ENCODE results near the gene GPATCH4. TPM values are rescaled to one million over a fixed set of nuclear protein-coding genes. Genes with fewer than 3 reads are reported as not detected.

Gene GPATCH4
- total RNA-seq, 3 donors from 2014 or later (not counting 1 experiment from before 2014, with no cell fraction given) = 19.3 to 27.3 (median 22.1) TPM

GRCh38 chr1:156547982-156548381 is 53.3 kb downstream of the GPATCH4 start:
- TF ChIP-seq CTCF (IDR thresholded peaks at IDR 0.05) = no peak
- H3K4me1 ChIP-seq (ENCODE audit: control insufficient read depth, insufficient read depth, low read length) = peaks cover 16% of the 10 kb centered on the region
- Mint-ChIP-seq H3K27me3 (ENCODE audit: low read depth in 2 of 2) (no peaks in the 10 kb centered on the region), H3K4me1 (peaks cover 0 to 11% of the 10 kb centered on the region in 2 donors), H3K36me3 (no peaks in the 10 kb centered on the region), H3K4me3 (no peak overlapping the region), H3K27ac (no peak overlapping the region), H3K9me3 (no peaks in the 10 kb centered on the region)
- 97% methylated on average over 9 of the region's 9 CpGs for WGBS (ENCODE audit: insufficient coverage)
- intact Hi-C loops (cut with micrococcal nuclease) = no loop called here
- H3K4me3 ChIP-seq (ENCODE audit: low read length) = no peak overlapping the region
- no peaks in the 10 kb centered on the region for H3K9me3 ChIP-seq (ENCODE audit: control insufficient read depth, insufficient read depth, low read length)
- ATAC-seq = no peak
- no peak for DNase-seq
- no peaks in the 10 kb centered on the region for H3K27me3 ChIP-seq (ENCODE audit: control insufficient read depth, insufficient read depth, low read length)
- no peak overlapping the region for H3K27ac ChIP-seq (ENCODE audit: low read length)
- H3K36me3 ChIP-seq (ENCODE audit: control insufficient read depth, insufficient read depth, low read length) = no peaks in the 10 kb centered on the region

GRCh38 chr1:156547434-156547833 is 53.8 kb downstream of the GPATCH4 start:
- no peak overlapping the region for H3K27ac Mint-ChIP-seq
- Histone ChIP-seq H3K9me3 (ENCODE audit: control insufficient read depth, insufficient read depth, low read length) (no peaks in the 10 kb centered on the region), H3K4me3 (ENCODE audit: low read length) (no peak overlapping the region), H3K27me3 (ENCODE audit: control insufficient read depth, insufficient read depth, low read length) (no peaks in the 10 kb centered on the region), H3K4me1 (ENCODE audit: control insufficient read depth, insufficient read depth, low read length) (peaks cover 13% of the 10 kb centered on the region), H3K36me3 (ENCODE audit: control insufficient read depth, insufficient read depth, low read length) (no peaks in the 10 kb centered on the region), H3K27ac (ENCODE audit: low read length) (no peak overlapping the region)
- no peak overlapping the region for H3K4me3 Mint-ChIP-seq
- no peak for TF ChIP-seq CTCF (IDR thresholded peaks at IDR 0.05)
- intact Hi-C loops (cut with micrococcal nuclease) = no loop called here
- 83% methylated on average over 1 of the region's 4 CpGs for WGBS (ENCODE audit: insufficient coverage)
- H3K4me1 Mint-ChIP-seq = peaks cover 0 to 10% of the 10 kb centered on the region in 2 donors
- ATAC-seq (no peak), DNase-seq (no peak)
- no peaks in the 10 kb centered on the region for H3K36me3 Mint-ChIP-seq
- no peaks in the 10 kb centered on the region for H3K9me3 Mint-ChIP-seq
- no peaks in the 10 kb centered on the region for H3K27me3 Mint-ChIP-seq (ENCODE audit: low read depth in 2 of 2)

DNA sequence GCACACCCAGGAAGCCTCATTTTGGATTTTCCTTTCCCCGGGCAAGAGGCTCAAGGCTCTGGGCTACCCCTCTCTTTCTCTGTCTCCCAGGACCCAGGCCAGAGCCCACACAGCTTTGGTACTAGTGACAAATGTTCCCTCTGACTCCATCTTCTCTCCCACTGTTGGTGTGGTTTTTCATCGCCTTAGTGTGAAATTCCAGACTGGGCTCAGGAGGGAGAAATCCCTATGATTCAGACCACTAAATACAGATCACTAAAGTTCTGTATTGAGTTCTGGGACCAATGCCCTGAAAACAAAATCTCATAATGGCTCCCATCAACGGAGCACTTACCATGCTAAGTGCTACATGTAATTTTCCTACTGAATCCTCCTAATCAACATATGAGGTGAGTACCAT is 55.0 kb downstream of the GPATCH4 start:
- DNase-seq = no peak
- H3K27ac ChIP-seq (ENCODE audit: low read length) = no peak overlapping the region
- H3K36me3 Mint-ChIP-seq = no peaks in the 10 kb centered on the region
- no peak overlapping the region for H3K4me3 Mint-ChIP-seq
- H3K9me3 Mint-ChIP-seq = no peaks in the 10 kb centered on the region
- no peaks in the 10 kb centered on the region for H3K9me3 ChIP-seq (ENCODE audit: control insufficient read depth, insufficient read depth, low read length)
- WGBS (ENCODE audit: insufficient coverage) = 95% methylated on average over 3 of the region's 3 CpGs
- intact Hi-C loops (cut with micrococcal nuclease) = no loop called here
- H3K27ac Mint-ChIP-seq = no peak overlapping the region
- no peaks in the 10 kb centered on the region for H3K27me3 Mint-ChIP-seq (ENCODE audit: low read depth in 2 of 2)
- no peaks in the 10 kb centered on the region for H3K27me3 ChIP-seq (ENCODE audit: control insufficient read depth, insufficient read depth, low read length)
- TF ChIP-seq CTCF (IDR thresholded peaks at IDR 0.05) = no peak
- peaks cover 0 to 10% of the 10 kb centered on the region in 2 donors for H3K4me1 Mint-ChIP-seq
- no peak for ATAC-seq
- no peaks in the 10 kb centered on the region for H3K36me3 ChIP-seq (ENCODE audit: control insufficient read depth, insufficient read depth, low read length)
- no peak overlapping the region for H3K4me3 ChIP-seq (ENCODE audit: low read length)
- peaks cover 3% of the 10 kb centered on the region for H3K4me1 ChIP-seq (ENCODE audit: control insufficient read depth, insufficient read depth, low read length)

DNA sequence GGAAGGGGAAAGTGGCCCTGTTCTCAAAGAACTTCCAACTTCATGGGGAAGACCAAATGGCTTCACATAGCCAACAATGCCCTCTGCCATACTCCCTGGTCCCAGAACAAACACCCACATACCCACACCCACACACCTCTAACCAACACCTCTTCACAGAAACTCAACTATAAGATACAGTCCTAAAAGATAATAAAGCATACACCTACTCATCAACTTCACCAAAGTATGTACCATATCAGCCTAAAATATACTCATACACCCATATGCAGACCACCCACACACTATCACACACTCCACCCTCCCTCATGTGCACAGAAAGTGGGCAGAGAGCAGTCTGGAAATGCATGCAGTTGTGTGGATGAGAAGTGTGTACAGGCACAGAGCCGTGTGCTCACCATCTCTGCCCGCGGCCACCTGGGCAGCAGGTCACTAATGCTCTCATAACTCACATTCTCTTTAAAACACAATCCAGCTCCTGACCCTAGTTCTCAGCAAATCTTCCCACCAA is 56.6 kb downstream of the GPATCH4 start:
- Mint-ChIP-seq H3K4me1 (peaks cover 0 to 10% of the 10 kb centered on the region in 2 donors), H3K4me3 (no peak overlapping the region), H3K36me3 (no peaks in the 10 kb centered on the region), H3K27me3 (ENCODE audit: low read depth in 2 of 2) (no peaks in the 10 kb centered on the region), H3K9me3 (no peaks in the 10 kb centered on the region), H3K27ac (no peak overlapping the region)
- H3K27ac ChIP-seq (ENCODE audit: low read length) = no peak overlapping the region
- H3K27me3 ChIP-seq (ENCODE audit: control insufficient read depth, insufficient read depth, low read length) = no peaks in the 10 kb centered on the region
- no peaks in the 10 kb centered on the region for H3K4me1 ChIP-seq (ENCODE audit: control insufficient read depth, insufficient read depth, low read length)
- no peak overlapping the region for H3K4me3 ChIP-seq (ENCODE audit: low read length)
- no peak for ATAC-seq
- H3K36me3 ChIP-seq (ENCODE audit: control insufficient read depth, insufficient read depth, low read length) = no peaks in the 10 kb centered on the region
- no peaks in the 10 kb centered on the region for H3K9me3 ChIP-seq (ENCODE audit: control insufficient read depth, insufficient read depth, low read length)
- WGBS (ENCODE audit: insufficient coverage) = 100% methylated on average over 3 of the region's 3 CpGs
- no peak for DNase-seq
- no peak for TF ChIP-seq CTCF (IDR thresholded peaks at IDR 0.05)
- intact Hi-C loops (cut with micrococcal nuclease) = no loop called here

Measured in natural killer cell (primary cell).